CD14-positive monocyte (primary cell): ENCODE results near the gene SNX33. TPM values are rescaled to one million over a fixed set of nuclear protein-coding genes. Genes with fewer than 3 reads are reported as not detected.
"Not testable (repeated sequence)": the region's sequence is repeated elsewhere in the genome, so short reads cannot be mapped to it uniquely, and the experiment has no call there.

Experiments used
- DNase-seq, 3 donors: peaks; one replicate each; pipeline ENCODE4 v3.0.0-alpha.2; 2011 to 2022
- H2AFZ ChIP-seq: 2 replicates; pipeline ENCODE4 v1.6.0; 2012; ENCODE audit warnings: mild to moderate bottlenecking, low read depth, low read length, inconsistent platforms; ENCODE audit not compliant: insufficient read depth, poor library complexity, severe bottlenecking
- H3K27ac ChIP-seq, 2 donors: 1 replicate in 1 of 2; 2 replicates in 1 of 2; pipeline ENCODE4 v1.5.1; 2012 to 2013; ENCODE audit warnings: low read length in 2 of 2, control low read depth in 1 of 2, inconsistent platforms in 1 of 2, low read depth in 1 of 2, mild to moderate bottlenecking in 1 of 2
- H3K27me3 ChIP-seq, 2 donors: one replicate each; pipeline versions ENCODE4 v1.6.0 to v1.6.1; 2011 to 2013; ENCODE audit warnings: low read length in 2 of 2; ENCODE audit not compliant: control insufficient read depth in 2 of 2, insufficient read depth in 2 of 2
- H3K36me3 ChIP-seq, 2 donors: replicated peaks in 1 of 2; 1 replicate in 1 of 2; 2 replicates in 1 of 2; pipeline versions ENCODE4 v1.5.1 to v1.6.1; 2012 to 2013; ENCODE audit warnings: low read length in 2 of 2, control low read depth in 1 of 2, inconsistent platforms in 1 of 2, mild to moderate bottlenecking in 1 of 2; ENCODE audit not compliant: insufficient read depth in 2 of 2, control insufficient read depth in 1 of 2
- H3K4me1 ChIP-seq, 2 donors: 1 replicate in 1 of 2; 2 replicates in 1 of 2; pipeline versions ENCODE4 v1.5.1 to v1.6.1; 2012 to 2013; ENCODE audit warnings: low read length in 2 of 2, control low read depth in 1 of 2, inconsistent platforms in 1 of 2, mild to moderate bottlenecking in 1 of 2, moderate library complexity in 1 of 2; ENCODE audit not compliant: insufficient read depth in 2 of 2, control insufficient read depth in 1 of 2
- H3K4me2 ChIP-seq: replicated peaks from 2 replicates; pipeline ENCODE3; 2012; ENCODE audit warnings: low read length, moderate library complexity, mild to moderate bottlenecking; ENCODE audit not compliant: poor library complexity, severe bottlenecking; ENCODE audit errors: extremely low read depth
- H3K4me3 ChIP-seq, 3 experiments: fragments of 200-600 bp in 1 of 3; sonication (generic) in 1 of 3; replicated peaks in 1 of 3; 1 replicate in 2 of 3; 2 replicates in 1 of 3; pipeline ENCODE4 v1.5.1; 2011 to 2013; ENCODE audit warnings: low read length in 3 of 3, mild to moderate bottlenecking in 3 of 3, control low read depth in 2 of 3, low read depth in 2 of 3, inconsistent platforms in 1 of 3, moderate library complexity in 1 of 3
- H3K79me2 ChIP-seq: 2 replicates; pipeline ENCODE4 v1.6.0; 2012; ENCODE audit warnings: mild to moderate bottlenecking, control low read depth, inconsistent platforms, low read length, moderate library complexity; ENCODE audit not compliant: insufficient read depth
- H3K9ac ChIP-seq: 2 replicates; pipeline ENCODE4 v1.6.0; 2017; ENCODE audit warnings: low read length, mild to moderate bottlenecking; ENCODE audit not compliant: insufficient read depth, poor library complexity, severe bottlenecking
- H3K9me3 ChIP-seq, 2 donors: replicated peaks in 1 of 2; 1 replicate in 1 of 2; 2 replicates in 1 of 2; pipeline versions ENCODE4 v1.5.1 to v1.6.1; 2012 to 2013; ENCODE audit warnings: low read length in 2 of 2, control low read depth in 1 of 2; ENCODE audit not compliant: control insufficient read depth in 1 of 2, insufficient read depth in 1 of 2
- H4K20me1 ChIP-seq: 2 replicates; pipeline ENCODE4 v1.6.0; 2012; ENCODE audit warnings: mild to moderate bottlenecking, low read length, control low read depth, moderate library complexity; ENCODE audit not compliant: insufficient read depth
- H3K27ac Mint-ChIP-seq, 7 donors: one replicate each; pipeline ENCODE4 v1.8.0; 2020; ENCODE audit warnings: mild to moderate bottlenecking in 7 of 7, mixed read lengths in 7 of 7, moderate library complexity in 6 of 7, inconsistent platforms in 2 of 7
- H3K27me3 Mint-ChIP-seq, 3 donors: one replicate each; pipeline ENCODE4 v1.8.0; 2021 to 2022; ENCODE audit warnings: low read depth in 3 of 3, mild to moderate bottlenecking in 3 of 3, mixed read lengths in 3 of 3, moderate library complexity in 3 of 3, inconsistent platforms in 1 of 3
- H3K36me3 Mint-ChIP-seq, 2 donors: one replicate each; pipeline ENCODE4 v1.8.0; 2020; ENCODE audit warnings: mixed read lengths in 2 of 2, inconsistent platforms in 1 of 2, mild to moderate bottlenecking in 1 of 2
- H3K4me1 Mint-ChIP-seq: one replicate; pipeline ENCODE4 v1.8.0; 2020; ENCODE audit warnings: mild to moderate bottlenecking, mixed read lengths
- H3K4me3 Mint-ChIP-seq, 2 donors: one replicate each; pipeline ENCODE4 v1.8.0; 2020; ENCODE audit warnings: mild to moderate bottlenecking in 2 of 2, mixed read lengths in 2 of 2, moderate library complexity in 1 of 2
- H3K9me3 Mint-ChIP-seq, 7 donors: one replicate each; pipeline ENCODE4 v1.8.0; 2020 to 2022; ENCODE audit warnings: mixed read lengths in 7 of 7, mild to moderate bottlenecking in 6 of 7, moderate library complexity in 6 of 7, inconsistent platforms in 2 of 7
- WGBS: methylation state at CpG from one replicate; pipeline ENCODE4 v1.1.5; 2013; ENCODE audit warnings: missing lambda C conversion rate; ENCODE audit not compliant: insufficient coverage; 5-methylcytosine and 5-hydroxymethylcytosine counted together
- intact Hi-C, 2 donors: fragments of 100-400 bp; cut with micrococcal nuclease; formaldehyde crosslinking; loops; one replicate each; pipeline versions ENCODE4 v1.15.0 to v1.15.1; 2023
- polyA plus RNA-seq, 3 donors: library from polyadenylated mRNA; depleted of rRNA in 1 of 3; unstranded in 2 of 3; stranded (reverse) in 1 of 3; fragments of 300-500 nt in 2 of 3; fragments of >200 nt in 1 of 3; fragmentation: Illumina TruSeq in 2 of 3; gene quantifications; 1 replicate in 2 of 3; 2 replicates in 1 of 3; pipeline ENCODE4 v1.2.3, GENCODE V29; 2012 to 2021
- TF ChIP-seq, protein P1 (sequence below): fragments of 200-600 bp; IDR thresholded peaks from one replicate; pipeline ENCODE4 v1.8.0; 2022; ENCODE audit warnings: antibody characterized with exemption, mild to moderate bottlenecking

SNX33 gene
- polyA plus RNA-seq, 3 donors, result 2.4 to 4.8 (median 2.4) TPM

DNA sequence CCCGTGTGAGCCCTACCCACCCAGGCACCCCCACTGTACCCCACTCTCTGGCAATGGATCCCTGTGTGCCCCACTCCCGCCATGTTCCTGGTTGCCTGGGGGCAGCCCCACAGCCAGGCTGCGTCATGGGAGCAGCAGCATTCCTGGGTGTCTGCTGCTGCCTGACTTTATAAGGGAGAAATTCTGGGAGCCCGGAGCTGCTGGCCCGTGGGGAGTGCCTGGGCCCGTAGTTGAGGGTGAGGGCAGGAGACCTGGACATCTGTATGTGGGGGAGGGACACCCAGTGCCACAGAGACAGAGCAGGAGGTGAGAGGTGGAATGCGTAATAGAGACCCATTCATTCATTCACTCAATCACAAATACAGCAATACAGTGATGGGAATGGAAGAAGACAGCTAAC lies 49.8 kb downstream of the SNX33 start:
- peaks cover 48 to 53% of the 10 kb centered on the region in 2 donors for H3K4me1 ChIP-seq
- H2AFZ ChIP-seq, result no peak overlapping the region
- Mint-ChIP-seq H3K4me3 (peak overlapping the region in 1 of 2 donors; percentile 13), H3K36me3 (peaks cover 0 to 2% of the 10 kb centered on the region in 2 donors), H3K27ac (no peak overlapping the region), H3K27me3 (peaks cover 42 to 47% (median 42%) of the 10 kb centered on the region in 3 donors), H3K4me1 (peaks cover 56% of the 10 kb centered on the region), H3K9me3 (peaks cover 0 to 3% (median 0%) of the 10 kb centered on the region in 7 donors)
- H3K27ac ChIP-seq, result no peak overlapping the region
- 95% methylated on average over 6 of the region's 7 CpGs for WGBS
- no peaks in the 10 kb centered on the region for H3K9me3 ChIP-seq
- H3K4me2 ChIP-seq, result no peak overlapping the region
- no peak overlapping the region for H3K4me3 ChIP-seq
- intact Hi-C loops, result no loop called here
- H3K9ac ChIP-seq, result no peak overlapping the region
- H3K27me3 ChIP-seq, result peaks cover 4 to 36% of the 10 kb centered on the region in 2 donors
- no peaks in the 10 kb centered on the region for H3K36me3 ChIP-seq
- no peaks in the 10 kb centered on the region for H3K79me2 ChIP-seq
- H4K20me1 ChIP-seq, result no peaks in the 10 kb centered on the region
- no peak for DNase-seq
- TF ChIP-seq, protein P1, sequence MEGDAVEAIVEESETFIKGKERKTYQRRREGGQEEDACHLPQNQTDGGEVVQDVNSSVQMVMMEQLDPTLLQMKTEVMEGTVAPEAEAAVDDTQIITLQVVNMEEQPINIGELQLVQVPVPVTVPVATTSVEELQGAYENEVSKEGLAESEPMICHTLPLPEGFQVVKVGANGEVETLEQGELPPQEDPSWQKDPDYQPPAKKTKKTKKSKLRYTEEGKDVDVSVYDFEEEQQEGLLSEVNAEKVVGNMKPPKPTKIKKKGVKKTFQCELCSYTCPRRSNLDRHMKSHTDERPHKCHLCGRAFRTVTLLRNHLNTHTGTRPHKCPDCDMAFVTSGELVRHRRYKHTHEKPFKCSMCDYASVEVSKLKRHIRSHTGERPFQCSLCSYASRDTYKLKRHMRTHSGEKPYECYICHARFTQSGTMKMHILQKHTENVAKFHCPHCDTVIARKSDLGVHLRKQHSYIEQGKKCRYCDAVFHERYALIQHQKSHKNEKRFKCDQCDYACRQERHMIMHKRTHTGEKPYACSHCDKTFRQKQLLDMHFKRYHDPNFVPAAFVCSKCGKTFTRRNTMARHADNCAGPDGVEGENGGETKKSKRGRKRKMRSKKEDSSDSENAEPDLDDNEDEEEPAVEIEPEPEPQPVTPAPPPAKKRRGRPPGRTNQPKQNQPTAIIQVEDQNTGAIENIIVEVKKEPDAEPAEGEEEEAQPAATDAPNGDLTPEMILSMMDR, result no peak

DNA sequence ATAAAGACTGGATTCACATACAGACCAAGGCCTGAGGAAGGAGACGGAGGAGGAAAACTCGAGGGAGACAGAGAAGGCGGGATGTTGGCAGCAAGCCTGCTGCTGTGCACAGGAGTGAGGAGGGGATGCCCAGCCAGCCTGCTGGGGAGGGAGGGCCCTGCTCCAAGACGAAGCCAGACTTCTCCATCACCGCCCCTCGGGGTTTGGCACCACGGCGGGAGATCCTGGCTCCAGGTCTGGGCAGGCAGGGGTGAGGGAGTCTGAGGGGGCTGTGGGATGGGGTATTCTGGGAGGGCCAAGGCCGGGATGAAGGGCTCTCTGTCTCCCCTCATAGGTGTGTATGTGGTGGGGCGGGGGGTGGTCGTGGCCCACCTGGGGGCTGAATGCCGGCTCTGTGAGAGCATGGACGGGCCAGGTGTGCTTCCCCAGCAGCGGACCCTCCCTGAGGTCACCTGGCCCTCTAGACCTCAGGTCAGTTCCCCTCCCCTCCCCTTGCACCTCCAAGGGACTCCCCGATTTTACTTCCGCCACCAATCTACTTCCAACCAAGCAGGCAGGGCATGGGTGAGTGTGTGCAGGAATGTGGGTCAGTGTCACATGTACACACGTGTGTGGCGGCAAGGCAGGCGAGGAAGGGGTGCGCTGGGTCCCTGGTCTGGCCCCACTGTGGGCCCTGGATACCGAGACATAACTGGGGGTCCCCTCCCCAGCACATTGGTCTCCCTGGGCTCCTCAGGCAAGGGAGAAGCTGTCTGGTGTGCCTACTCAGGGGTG lies 50.4 kb downstream of the SNX33 start:
- H3K4me1 Mint-ChIP-seq, result peaks cover 51% of the 10 kb centered on the region
- not testable (repeated sequence) for H3K27ac Mint-ChIP-seq

DNA sequence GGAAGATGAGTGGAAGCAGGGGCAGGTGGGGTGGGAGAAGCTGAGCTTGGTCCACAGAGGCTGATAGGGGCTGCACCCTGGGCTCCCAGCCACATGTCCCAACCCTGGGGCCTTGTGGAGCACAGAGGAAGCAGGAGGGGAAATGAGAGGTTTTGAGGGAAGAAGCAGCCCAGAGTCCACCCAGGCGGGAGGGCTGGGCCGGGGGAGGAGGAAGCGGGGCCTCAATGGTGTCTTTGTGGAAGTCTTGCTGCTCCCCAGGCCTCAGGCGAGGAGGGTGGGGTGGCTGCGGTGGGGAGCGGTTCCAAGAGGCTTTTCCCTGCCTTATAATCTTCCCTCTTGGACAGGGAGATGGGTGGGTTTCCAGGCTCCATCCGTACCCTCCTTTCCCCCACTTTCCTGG lies 51.8 kb downstream of the SNX33 start:
- peak overlapping the region in 1 of 3 experiments; percentile 55 for H3K4me3 ChIP-seq
- peak overlapping the region; percentile 23 for H2AFZ ChIP-seq
- H3K79me2 ChIP-seq, H3K9me3 ChIP-seq, H4K20me1 ChIP-seq, H3K36me3 ChIP-seq, H3K9me3 Mint-ChIP-seq, H3K36me3 Mint-ChIP-seq, intact Hi-C loops: not testable (repeated sequence)
- WGBS, result no CpG with 5 or more reads among the region's 7 CpGs
- H3K4me3 Mint-ChIP-seq, result peak overlapping the region; percentile 56 to 59
- H3K4me1 ChIP-seq, result peaks cover 35 to 43% of the 10 kb centered on the region in 2 donors
- peak overlapping the region; percentile 51 for H3K4me2 ChIP-seq
- H3K27ac ChIP-seq, result peak overlapping the region in 1 of 2 donors; percentile 74
- H3K27me3 Mint-ChIP-seq, result peaks cover 22 to 27% (median 26%) of the 10 kb centered on the region in 3 donors
- H3K27me3 ChIP-seq, result peaks cover 4 to 20% of the 10 kb centered on the region in 2 donors
- H3K9ac ChIP-seq, result peak overlapping the region; percentile 44
- peaks cover 38% of the 10 kb centered on the region for H3K4me1 Mint-ChIP-seq
- DNase-seq, result peak; percentile 49 to 64 (median 60)
- H3K27ac Mint-ChIP-seq, result peak overlapping the region in 6 of 7 donors; percentile 74 to 87 (median 85)

More for the DNA sequence above, 50.4 kb downstream of the SNX33 start:
- Mint-ChIP-seq H3K27me3 (peaks cover 36 to 41% (median 39%) of the 10 kb centered on the region in 3 donors), H3K4me3 (peak overlapping the region in 1 of 2 donors; percentile 13)
- H3K4me3 ChIP-seq, DNase-seq, H4K20me1 ChIP-seq, H3K27ac ChIP-seq, H3K36me3 Mint-ChIP-seq, H3K79me2 ChIP-seq, H3K36me3 ChIP-seq, intact Hi-C loops, H3K9me3 Mint-ChIP-seq, H3K4me2 ChIP-seq, H3K9me3 ChIP-seq, H3K9ac ChIP-seq, H2AFZ ChIP-seq: not testable (repeated sequence)
- H3K27me3 ChIP-seq, result peaks cover 4 to 34% of the 10 kb centered on the region in 2 donors
- H3K4me1 ChIP-seq, result peaks cover 48 to 52% of the 10 kb centered on the region in 2 donors
- WGBS, result 95% methylated on average over 7 of the region's 21 CpGs
